ENCODE results near the gene KRT16. TPM values are rescaled to one million over a fixed set of nuclear protein-coding genes. Genes with fewer than 3 reads are reported as not detected.
"Not testable (repeated sequence)": the region's sequence is repeated elsewhere in the genome, so short reads cannot be mapped to it uniquely, and the experiment has no call there.

The KRT16 gene
- total RNA-seq (ENCODE audit: low replicate concordance), result 0.98 and 2.0 TPM in 2 replicates

DNA sequence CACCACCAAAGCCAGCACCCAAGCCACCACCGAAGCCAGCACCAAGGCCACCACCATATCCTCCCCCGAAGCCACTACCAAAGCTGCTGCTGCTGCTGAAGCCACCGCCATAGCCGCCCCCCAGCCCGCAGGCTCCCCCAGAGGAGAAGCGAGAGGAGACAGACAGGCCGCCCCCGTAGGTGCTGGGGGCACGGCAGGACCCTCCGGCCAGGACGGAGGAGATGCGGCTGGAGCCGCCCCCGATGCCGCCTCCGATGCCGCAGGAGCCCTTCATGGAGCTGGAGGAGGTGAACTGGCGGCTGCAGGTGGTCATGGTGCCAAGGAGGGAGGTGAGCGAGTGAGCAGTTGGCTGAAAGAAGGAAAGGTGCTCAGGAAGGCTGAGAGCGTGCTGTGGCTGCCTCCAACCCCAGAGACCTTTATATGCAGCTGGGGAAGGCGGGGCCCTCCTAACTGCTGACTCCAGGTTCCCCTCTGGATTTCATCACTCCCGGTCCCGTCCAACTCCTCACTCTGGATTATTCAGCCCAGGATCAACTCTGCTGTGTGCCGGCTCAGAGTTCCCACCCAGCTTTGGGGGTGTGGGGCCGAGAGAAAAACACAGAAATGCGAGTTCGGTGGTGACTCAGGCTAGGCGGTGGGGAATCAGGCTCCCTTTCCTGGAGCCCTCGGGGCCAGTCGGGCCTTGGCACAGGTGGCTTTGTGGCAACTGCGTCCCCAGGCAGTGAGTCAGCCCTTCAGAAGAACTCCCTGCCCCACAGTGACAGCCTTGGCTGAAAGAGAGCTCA, at the start of gene KRT16:
KRT16 (minus strand) TSS at position 392 of the 785 bp plus-strand sequence; CDS start at position 313, 79 bp downstream.
- DNase-seq (ENCODE audit: low read depth), result peak; percentile 55
- not testable (repeated sequence) for H3K4me3 ChIP-seq (ENCODE audit: low read depth, low read length)

DNA sequence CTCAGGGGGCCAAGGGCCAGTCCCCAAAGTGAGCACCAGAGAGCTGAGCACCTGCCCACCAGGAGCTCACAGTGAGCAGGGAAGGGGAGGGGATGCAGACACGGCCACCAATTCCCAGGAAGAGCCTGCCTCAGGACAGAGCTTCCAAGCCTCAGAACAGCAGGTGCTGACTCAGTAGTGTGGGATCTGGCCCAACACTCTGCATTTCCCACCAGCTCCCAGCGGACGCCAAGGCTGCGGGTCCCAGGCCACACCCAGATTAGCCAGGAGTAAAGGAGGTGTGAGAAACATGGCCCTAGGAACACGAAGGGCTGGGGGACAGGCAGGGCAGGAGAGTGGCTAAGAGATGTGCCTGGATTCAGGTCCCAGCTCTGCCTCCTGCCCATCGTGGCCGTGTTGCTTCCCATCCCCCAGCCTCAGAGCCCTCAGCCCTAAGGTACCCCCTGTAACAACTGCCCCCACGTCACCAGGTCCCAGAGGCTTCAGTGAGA, 47.7 kb upstream of the KRT16 start:
- DNase-seq (ENCODE audit: low read depth), result peak; percentile 23
- TF ChIP-seq, protein P1, sequence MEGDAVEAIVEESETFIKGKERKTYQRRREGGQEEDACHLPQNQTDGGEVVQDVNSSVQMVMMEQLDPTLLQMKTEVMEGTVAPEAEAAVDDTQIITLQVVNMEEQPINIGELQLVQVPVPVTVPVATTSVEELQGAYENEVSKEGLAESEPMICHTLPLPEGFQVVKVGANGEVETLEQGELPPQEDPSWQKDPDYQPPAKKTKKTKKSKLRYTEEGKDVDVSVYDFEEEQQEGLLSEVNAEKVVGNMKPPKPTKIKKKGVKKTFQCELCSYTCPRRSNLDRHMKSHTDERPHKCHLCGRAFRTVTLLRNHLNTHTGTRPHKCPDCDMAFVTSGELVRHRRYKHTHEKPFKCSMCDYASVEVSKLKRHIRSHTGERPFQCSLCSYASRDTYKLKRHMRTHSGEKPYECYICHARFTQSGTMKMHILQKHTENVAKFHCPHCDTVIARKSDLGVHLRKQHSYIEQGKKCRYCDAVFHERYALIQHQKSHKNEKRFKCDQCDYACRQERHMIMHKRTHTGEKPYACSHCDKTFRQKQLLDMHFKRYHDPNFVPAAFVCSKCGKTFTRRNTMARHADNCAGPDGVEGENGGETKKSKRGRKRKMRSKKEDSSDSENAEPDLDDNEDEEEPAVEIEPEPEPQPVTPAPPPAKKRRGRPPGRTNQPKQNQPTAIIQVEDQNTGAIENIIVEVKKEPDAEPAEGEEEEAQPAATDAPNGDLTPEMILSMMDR (IDR thresholded peaks at IDR 0.05; ENCODE audit: insufficient read depth, low read length), result no peak
- no peak overlapping the region for H3K4me3 ChIP-seq (ENCODE audit: low read depth, low read length)

DNA sequence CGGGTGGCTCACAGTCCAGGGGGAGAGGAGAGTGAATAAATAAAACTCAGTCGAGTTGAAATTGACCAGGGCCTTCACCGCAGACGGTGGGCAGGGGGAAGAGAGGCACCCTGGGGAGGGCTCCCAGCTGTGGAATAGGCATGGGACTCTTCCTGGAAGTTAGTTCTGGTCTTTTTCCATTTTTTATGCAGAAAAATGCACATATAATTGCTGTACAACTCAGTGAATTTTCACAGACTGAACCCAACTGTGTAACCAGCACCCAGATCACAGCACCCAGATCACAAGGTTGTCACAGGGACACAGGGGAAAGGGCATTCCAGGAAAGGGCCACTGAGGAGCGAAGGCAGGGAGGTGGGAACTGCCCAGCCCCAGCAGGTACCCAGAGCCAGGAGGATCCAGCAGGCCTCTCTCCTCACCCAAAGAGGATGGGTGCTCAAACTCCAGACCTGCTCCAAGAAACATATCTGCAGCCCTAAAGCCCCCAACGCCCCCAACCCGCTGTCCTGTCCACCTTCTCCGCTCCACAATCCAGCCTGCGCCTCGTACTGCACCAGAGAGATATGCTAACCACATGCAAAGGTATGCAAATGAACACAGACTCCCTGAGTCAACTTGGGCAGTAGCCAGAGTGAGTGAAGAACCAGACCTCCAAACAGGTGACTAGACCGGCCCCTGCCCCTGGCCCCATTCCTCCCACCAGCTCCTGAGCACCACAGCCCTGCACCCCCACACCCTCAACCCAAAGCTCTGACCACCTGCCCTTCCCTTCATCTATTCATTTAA, 47.1 kb upstream of the KRT16 start:
- H3K4me3 ChIP-seq (ENCODE audit: low read depth, low read length), result no peak overlapping the region
- TF ChIP-seq, protein P1 (IDR thresholded peaks at IDR 0.05; ENCODE audit: insufficient read depth, low read length), result no peak
- no peak for DNase-seq (ENCODE audit: low read depth)

DNA sequence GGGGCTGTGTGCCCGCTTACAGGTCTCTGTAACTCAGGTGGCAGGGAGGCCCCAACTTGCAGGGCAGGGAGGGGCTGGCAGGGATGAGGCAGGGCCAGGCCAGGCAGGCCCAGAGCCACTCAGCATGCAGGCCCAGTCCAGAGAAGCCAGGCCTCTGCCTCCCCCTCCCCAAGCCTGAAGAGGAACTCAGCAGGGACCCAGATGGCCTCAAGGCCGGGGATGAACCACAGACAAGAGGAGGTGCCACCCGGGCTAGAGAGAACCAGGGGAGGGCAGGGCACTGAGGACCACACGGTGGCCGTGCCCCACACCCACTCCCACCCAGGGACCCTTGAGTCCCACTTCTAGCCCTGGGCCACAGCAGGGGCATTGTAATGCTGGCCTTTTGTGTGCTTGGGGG, 46.3 kb upstream of the KRT16 start:
- H3K4me3 ChIP-seq (ENCODE audit: low read depth, low read length), result no peak overlapping the region
- TF ChIP-seq, protein P1 (IDR thresholded peaks at IDR 0.05; ENCODE audit: insufficient read depth, low read length), result no peak
- no peak for DNase-seq (ENCODE audit: low read depth)

DNA sequence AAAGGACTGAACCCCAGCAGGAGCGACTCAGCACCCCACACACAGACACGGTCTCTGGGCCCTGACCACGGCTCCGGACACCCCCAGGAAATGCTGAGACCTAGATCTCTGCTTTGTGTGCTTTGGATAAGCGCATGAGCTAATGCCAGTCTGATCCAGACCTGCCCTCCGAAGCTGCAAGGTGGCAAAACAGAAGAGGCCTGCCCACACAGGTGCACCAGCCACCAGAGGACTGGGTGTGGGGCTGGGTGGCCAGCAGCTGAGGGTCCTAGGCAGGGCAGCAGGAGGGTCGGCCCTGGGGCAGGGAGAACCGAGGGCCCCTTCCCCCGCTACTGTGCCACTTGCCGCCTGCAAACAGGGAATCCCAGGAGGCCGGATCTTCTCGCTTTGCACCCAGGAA, 45.4 kb upstream of the KRT16 start:
- H3K4me3 ChIP-seq (ENCODE audit: low read depth, low read length), result no peak overlapping the region
- DNase-seq (ENCODE audit: low read depth), result no peak
- TF ChIP-seq, protein P1 (IDR thresholded peaks at IDR 0.05; ENCODE audit: insufficient read depth, low read length), result no peak

DNA sequence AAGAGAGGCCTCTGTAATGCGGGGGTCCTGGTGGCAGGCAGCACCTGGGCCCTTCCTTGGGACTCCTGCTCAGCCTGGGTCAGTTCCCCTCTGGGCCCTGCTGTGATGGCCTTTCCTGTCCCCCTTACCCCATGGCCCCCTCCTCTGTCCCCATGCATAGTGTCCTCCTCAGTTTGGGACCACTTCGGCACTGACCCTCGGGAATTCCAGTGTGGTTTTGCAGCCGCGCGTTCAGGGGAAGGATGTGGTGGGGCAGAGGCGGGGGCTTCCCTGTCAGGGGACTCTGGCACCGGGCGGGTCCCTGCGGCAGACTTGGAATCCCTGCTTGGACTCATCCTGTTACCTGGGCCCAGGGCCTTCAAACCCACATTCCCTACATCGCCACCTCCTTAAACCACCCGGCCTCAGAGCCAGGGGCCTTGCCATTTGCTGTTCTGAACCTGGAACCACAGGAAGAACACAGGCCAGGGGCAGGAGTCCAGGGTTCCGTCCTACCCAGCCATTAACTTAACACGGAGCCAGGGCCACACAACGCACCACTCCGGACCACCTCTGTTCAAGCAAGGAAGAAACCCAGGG, 44.7 kb upstream of the KRT16 start:
- no peak overlapping the region for H3K4me3 ChIP-seq (ENCODE audit: low read depth, low read length)
- TF ChIP-seq, protein P1 (IDR thresholded peaks at IDR 0.05; ENCODE audit: insufficient read depth, low read length), result no peak
- DNase-seq (ENCODE audit: low read depth), result no peak
